ENCODE measurements around the gene COL27A1.

Gene COL27A1

DNA sequence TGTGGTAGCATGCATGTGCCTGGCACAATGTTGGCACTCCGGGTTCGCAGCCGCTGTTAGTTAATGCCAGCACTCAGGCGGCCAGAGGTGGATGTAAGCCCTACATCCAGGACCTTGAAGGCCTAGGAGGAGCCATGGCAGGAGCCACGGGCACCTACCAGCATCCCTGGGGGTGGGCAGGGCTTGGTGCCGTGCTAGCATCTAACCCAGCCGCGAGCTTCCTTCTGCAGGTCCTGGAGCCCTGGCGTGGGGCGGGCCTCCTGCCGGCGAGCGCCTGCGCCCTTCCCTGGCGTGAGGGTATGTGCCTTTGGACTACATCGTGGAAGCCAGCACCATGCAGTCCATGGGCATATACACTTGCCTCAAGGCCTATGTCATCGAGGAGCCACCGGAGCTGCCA is 53.8 kb downstream of the COL27A1 start:
- Histone ChIP-seq H3K9ac (ENCODE audit: low read depth, low read length) (no peak overlapping the region), H3K4me2 (ENCODE audit: insufficient read depth, low read length) (no peak overlapping the region), H4K20me1 (ENCODE audit: insufficient read depth, low read length) (no peaks in the 10 kb centered on the region), H3K79me2 (ENCODE audit: insufficient read depth, low read length) (no peaks in the 10 kb centered on the region), H3K4me3 (ENCODE audit: low read depth in 1 of 2, low read length in 2 of 2) (no peak overlapping the region), H3K4me1 (ENCODE audit: insufficient read depth, low read length) (no peaks in the 10 kb centered on the region), H3K27me3 (ENCODE audit: insufficient read depth, low read length, poor library complexity) (no peaks in the 10 kb centered on the region), H3K36me3 (ENCODE audit: insufficient read depth, low read length) (no peaks in the 10 kb centered on the region), H3K27ac (ENCODE audit: low read length) (no peak overlapping the region), H3K9me3 (ENCODE audit: insufficient read depth, low read length, severe bottlenecking) (no peaks in the 10 kb centered on the region), H2AFZ (ENCODE audit: low read depth, low read length) (no peak overlapping the region)
- no peak for ATAC-seq (ENCODE audit: insufficient read depth, low read depth)
- no peak for DNase-seq
- TF ChIP-seq CTCF (IDR thresholded peaks at IDR 0.05; ENCODE audit: borderline replicate concordance, extremely low read depth, low read length, poor library complexity, severe bottlenecking) (no peak), EZH2 (IDR thresholded peaks at IDR 0.05; ENCODE audit: borderline replicate concordance, low read depth, low read length, severe bottlenecking) (no peak)

GRCh38 chr9:114210136-114210535 is 54.8 kb downstream of the COL27A1 start:
- DNase-seq (no peak), ATAC-seq (ENCODE audit: insufficient read depth, low read depth) (no peak)
- Histone ChIP-seq H3K4me2 (ENCODE audit: insufficient read depth, low read length) (no peak overlapping the region), H3K36me3 (ENCODE audit: insufficient read depth, low read length) (no peaks in the 10 kb centered on the region), H3K27ac (ENCODE audit: low read length) (no peak overlapping the region), H3K27me3 (ENCODE audit: insufficient read depth, low read length, poor library complexity) (no peaks in the 10 kb centered on the region), H3K9ac (ENCODE audit: low read depth, low read length) (no peak overlapping the region), H4K20me1 (ENCODE audit: insufficient read depth, low read length) (no peaks in the 10 kb centered on the region), H2AFZ (ENCODE audit: low read depth, low read length) (no peak overlapping the region), H3K9me3 (ENCODE audit: insufficient read depth, low read length, severe bottlenecking) (no peaks in the 10 kb centered on the region), H3K4me3 (ENCODE audit: low read depth in 1 of 2, low read length in 2 of 2) (no peak overlapping the region), H3K4me1 (ENCODE audit: insufficient read depth, low read length) (no peaks in the 10 kb centered on the region), H3K79me2 (ENCODE audit: insufficient read depth, low read length) (no peaks in the 10 kb centered on the region)
- TF ChIP-seq EZH2 (IDR thresholded peaks at IDR 0.05; ENCODE audit: borderline replicate concordance, low read depth, low read length, severe bottlenecking) (no peak), CTCF (IDR thresholded peaks at IDR 0.05; ENCODE audit: borderline replicate concordance, extremely low read depth, low read length, poor library complexity, severe bottlenecking) (no peak)

GRCh38 chr9:114210691-114211276 is 55.4 kb downstream of the COL27A1 start:
- H3K4me3 ChIP-seq (ENCODE audit: low read depth in 1 of 2, low read length in 2 of 2), result no peak overlapping the region
- H3K4me2 ChIP-seq (ENCODE audit: insufficient read depth, low read length), result no peak overlapping the region
- no peaks in the 10 kb centered on the region for H4K20me1 ChIP-seq (ENCODE audit: insufficient read depth, low read length)
- no peak overlapping the region for H2AFZ ChIP-seq (ENCODE audit: low read depth, low read length)
- no peaks in the 10 kb centered on the region for H3K9me3 ChIP-seq (ENCODE audit: insufficient read depth, low read length, severe bottlenecking)
- DNase-seq (no peak), ATAC-seq (ENCODE audit: insufficient read depth, low read depth) (no peak)
- no peak overlapping the region for H3K27ac ChIP-seq (ENCODE audit: low read length)
- H3K36me3 ChIP-seq (ENCODE audit: insufficient read depth, low read length), result no peaks in the 10 kb centered on the region
- TF ChIP-seq EZH2 (IDR thresholded peaks at IDR 0.05; ENCODE audit: borderline replicate concordance, low read depth, low read length, severe bottlenecking) (no peak), CTCF (IDR thresholded peaks at IDR 0.05; ENCODE audit: borderline replicate concordance, extremely low read depth, low read length, poor library complexity, severe bottlenecking) (no peak)
- H3K27me3 ChIP-seq (ENCODE audit: insufficient read depth, low read length, poor library complexity), result no peaks in the 10 kb centered on the region
- no peak overlapping the region for H3K9ac ChIP-seq (ENCODE audit: low read depth, low read length)
- no peaks in the 10 kb centered on the region for H3K79me2 ChIP-seq (ENCODE audit: insufficient read depth, low read length)
- no peaks in the 10 kb centered on the region for H3K4me1 ChIP-seq (ENCODE audit: insufficient read depth, low read length)

GRCh38 chr9:114212826-114213225 is 57.5 kb downstream of the COL27A1 start:
- Histone ChIP-seq H3K27ac (ENCODE audit: low read length) (no peak overlapping the region), H3K4me3 (ENCODE audit: low read depth in 1 of 2, low read length in 2 of 2) (no peak overlapping the region), H3K4me1 (ENCODE audit: insufficient read depth, low read length) (no peaks in the 10 kb centered on the region), H2AFZ (ENCODE audit: low read depth, low read length) (no peak overlapping the region), H3K9me3 (ENCODE audit: insufficient read depth, low read length, severe bottlenecking) (no peaks in the 10 kb centered on the region), H4K20me1 (ENCODE audit: insufficient read depth, low read length) (no peaks in the 10 kb centered on the region), H3K79me2 (ENCODE audit: insufficient read depth, low read length) (no peaks in the 10 kb centered on the region), H3K4me2 (ENCODE audit: insufficient read depth, low read length) (no peak overlapping the region), H3K27me3 (ENCODE audit: insufficient read depth, low read length, poor library complexity) (no peaks in the 10 kb centered on the region), H3K36me3 (ENCODE audit: insufficient read depth, low read length) (no peaks in the 10 kb centered on the region), H3K9ac (ENCODE audit: low read depth, low read length) (no peak overlapping the region)
- no peak for ATAC-seq (ENCODE audit: insufficient read depth, low read depth)
- no peak for DNase-seq
- no peak for TF ChIP-seq EZH2 (IDR thresholded peaks at IDR 0.05; ENCODE audit: borderline replicate concordance, low read depth, low read length, severe bottlenecking)
- TF ChIP-seq CTCF (IDR thresholded peaks at IDR 0.05; ENCODE audit: borderline replicate concordance, extremely low read depth, low read length, poor library complexity, severe bottlenecking), result no peak
